CD4-positive, alpha-beta T cell treated with Interferon alpha-2 for 1 hour (primary cell): Measurements from ENCODE around the gene SCLT1.
A peak's percentile ranks its signal among the peaks of the same experiment; 100 is the strongest.

Experiments used
- DNase-seq, 2 donors: peaks; one replicate each; pipeline ENCODE4 v3.0.0-alpha.2; 2020 to 2022

The SCLT1 gene

DNA sequence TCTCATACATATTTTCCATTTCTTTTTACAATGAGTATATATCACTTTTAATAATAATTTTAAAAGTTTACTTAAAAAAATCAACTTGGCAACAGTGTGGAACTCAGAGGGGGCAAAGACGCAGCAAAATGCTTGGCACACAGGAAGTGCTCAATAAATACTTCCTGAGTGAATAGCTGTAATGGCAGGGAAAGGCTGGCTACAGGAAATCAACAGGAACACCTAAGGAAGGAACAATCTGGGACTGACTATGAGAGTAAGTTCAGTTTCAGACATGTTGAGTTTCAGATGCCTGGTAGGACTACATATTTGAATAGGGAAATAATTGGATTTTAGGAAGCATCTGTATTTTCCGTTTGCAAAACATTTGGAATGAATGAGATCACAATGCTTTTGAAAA is 137.6 kb downstream of the SCLT1 start:
- no peak for DNase-seq

DNA sequence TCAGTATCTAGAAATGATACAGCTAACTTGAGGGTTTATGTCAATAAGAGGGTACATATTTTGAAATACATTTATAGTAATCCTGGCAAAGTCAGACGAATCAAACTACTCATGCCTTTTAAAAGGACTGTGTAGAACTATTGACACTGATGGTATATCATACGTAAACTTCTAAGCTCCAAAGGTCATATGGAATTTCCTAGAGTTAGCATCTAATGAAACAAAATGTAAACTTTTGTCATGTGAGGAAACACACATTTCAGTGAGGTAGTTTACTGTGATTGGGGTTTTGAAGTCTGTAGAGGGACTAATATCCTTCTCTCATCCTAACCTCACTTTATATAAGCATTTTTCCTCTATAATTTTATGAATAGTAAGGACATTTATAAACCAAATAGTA is 138.4 kb downstream of the SCLT1 start:
- no peak for DNase-seq

DNA sequence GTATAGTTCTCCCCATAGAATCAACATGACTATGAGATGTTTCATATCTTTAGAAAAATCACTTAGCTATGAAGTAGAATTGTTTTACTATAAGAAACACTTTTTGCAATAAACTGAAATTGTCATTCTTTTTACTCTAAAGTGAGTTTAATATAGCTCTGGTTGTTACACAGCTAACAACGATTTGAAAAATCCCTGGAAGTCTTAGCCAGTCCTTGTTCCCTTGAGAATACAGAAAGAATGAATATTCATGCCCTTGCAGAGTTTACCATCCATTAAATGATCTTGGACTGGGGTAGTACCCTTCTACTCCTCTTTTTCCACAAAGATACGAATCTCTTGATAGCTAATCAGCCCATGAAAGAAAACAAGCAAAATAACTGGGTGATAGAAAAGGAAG is 142.0 kb downstream of the SCLT1 start:
- DNase-seq = no peak

DNA sequence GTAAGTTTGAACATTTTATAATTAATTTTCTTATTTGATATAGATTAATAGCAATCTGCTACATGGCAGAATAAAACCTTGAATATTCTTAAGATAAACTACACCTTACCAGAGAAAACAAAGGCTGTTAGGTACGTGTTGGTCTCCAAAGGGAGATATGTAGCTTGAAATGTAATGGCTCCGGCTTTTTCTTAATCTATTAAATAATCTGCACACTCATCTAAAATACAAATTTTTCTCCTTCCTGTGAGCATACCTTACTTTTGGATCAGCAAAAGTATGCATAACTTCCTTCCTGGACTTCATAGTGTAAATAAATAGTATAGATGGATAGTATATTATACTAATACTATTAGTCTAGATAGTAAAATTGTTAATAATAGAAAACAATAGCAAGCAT is 142.5 kb downstream of the SCLT1 start:
- DNase-seq = no peak

DNA sequence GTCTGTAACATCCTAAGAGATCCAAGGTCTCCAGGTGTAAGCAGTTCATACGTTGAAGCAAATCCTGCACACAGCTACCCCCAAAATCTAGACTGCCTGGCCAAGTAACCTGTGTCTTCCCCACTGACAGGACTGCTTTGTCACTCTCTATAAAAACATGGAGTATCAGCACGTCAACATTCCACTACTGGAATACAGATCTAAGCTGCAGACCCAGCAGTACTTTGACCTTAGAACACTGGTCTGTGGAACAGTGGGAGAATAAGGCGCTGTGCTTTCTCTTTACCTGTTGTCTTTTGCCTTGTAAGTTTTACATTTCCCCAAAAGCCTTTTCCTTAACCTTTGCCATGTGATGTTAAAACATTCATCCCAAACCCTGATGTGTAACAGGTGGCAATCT is 146.4 kb downstream of the SCLT1 start:
- no peak for DNase-seq

DNA sequence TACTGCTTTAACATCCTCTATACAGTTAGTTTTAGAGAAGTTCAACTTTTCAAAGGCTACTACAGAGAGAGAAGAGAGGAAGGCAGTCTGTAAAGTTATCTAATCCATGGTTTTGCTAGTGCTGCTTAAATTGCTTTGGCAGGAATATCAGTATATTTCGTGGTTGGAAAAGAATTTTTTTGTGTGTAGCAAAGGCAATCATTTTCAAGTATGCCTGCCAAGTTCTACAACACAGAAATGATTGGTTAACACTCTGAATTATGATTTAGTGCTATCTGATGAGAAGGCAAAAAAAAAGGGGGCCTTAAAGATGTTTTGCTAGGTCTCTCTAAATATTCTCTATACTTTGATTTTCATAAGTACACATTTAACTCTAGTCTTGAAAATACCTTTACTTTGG is 150.7 kb downstream of the SCLT1 start:
- no peak for DNase-seq

DNA sequence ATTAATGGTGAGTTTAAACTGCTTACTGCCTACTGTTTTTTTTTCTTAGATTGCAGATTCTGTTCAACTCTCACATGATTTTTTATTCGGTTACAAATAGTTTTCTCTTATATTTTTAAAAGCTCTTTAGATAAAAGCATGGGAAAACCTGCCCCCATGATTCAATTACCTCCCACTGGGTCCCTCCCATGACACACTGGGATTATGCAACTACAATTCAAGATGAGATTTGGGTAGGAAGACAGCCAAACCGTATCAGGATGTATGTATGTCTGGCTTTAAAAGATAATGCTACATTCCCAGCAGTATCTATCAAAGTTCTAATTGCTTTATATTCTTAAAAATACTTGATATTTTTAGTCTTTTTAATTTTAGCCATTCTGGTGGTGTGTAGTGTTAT is 152.4 kb downstream of the SCLT1 start:
- no peak for DNase-seq

DNA sequence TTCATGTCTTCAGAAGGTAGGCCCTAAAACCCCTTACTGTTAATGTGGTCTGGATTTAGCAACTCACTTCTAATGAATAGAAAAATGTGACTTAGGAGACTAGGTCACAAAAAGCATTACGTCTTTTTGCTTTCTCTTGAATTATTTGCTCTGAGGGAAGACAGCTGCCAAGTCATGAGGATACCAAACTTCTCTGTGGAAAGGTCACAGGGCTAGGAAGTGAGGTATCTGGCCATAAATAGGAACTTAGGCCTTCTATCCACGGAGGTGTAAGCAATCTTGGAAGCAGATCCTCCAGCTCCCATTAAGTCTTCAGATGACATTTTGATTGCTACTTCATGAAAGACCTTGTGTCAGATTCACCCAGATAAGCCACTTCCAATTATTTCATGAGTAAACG is 163.3 kb downstream of the SCLT1 start:
- no peak for DNase-seq

DNA sequence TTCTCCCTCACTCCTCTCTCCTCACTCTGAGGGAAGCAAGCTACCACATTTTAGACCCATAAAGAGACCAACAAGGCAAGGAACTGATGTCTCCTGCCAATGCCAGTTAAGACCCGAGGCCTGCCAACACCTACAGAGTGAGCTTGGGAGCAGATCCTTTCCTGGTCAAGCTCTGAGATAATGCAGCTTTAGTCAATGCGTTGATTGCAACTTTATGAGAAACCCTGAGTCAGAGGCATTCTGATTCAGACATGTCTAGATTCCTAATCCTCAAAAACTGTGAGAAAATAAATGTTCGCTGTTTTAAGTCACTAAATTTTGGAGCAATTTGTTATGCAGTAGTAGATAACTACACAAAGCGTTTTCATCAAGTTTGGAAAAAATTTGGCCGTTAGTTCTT is 168.4 kb downstream of the SCLT1 start:
- no peak for DNase-seq

DNA sequence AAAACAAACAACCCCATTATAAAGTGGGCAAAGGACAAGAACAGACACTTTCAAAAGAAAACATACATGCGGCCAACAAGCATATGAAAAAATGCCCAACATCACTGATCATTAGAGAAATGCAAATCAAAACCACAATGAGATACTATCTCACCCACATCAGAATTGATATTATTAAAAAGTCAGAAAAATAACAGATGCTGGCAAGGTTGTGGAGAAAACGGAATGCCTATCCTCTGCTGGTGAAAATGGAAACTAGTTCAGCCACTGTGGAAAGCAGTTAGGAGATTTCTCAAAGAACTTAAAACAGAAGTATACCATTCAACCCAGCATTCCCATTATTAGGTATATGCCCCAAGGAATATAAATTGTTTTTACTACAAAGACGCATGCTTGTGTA is 171.4 kb downstream of the SCLT1 start:
- no peak for DNase-seq

DNA sequence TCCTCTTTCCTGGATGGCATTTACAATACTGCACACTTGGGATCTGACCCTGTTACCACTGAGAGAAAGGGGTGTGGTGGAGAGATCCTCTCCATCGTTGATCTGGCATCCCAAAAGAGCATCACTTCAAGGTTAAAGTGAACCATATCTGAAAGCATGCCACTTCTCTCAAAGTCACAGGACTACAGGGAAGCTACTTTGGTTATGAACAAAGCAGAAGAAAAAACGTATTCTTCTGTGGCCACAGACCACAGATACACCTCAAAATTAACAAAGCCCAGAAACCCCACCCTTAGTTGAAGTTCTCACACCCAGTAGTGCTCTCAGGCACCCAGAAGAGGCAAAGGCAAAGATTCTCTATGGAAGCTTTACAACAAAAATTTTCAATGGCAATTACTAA is 175.6 kb downstream of the SCLT1 start:
- DNase-seq = peak in 1 of 2 donors; percentile 28

DNA sequence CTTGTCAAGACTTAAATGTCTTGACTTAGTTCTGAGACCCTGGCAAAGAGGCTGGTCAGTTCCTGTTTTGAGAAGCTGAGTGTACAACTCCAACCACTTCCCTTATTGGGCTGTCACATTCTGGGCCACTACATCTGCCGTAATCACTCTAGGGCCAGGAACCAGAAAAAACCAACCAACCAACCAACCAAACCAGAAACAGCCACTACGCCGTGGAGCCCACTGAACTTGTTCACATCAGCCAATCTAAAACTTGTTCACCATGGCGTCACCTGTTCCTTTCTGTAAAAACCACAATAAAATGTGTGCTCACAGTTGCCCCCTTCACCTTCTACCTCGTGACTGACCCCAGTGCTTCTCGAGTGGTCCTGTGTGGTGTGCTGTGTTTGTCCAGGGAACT is 176.5 kb downstream of the SCLT1 start:
- DNase-seq = peak; percentile 33 to 65

DNA sequence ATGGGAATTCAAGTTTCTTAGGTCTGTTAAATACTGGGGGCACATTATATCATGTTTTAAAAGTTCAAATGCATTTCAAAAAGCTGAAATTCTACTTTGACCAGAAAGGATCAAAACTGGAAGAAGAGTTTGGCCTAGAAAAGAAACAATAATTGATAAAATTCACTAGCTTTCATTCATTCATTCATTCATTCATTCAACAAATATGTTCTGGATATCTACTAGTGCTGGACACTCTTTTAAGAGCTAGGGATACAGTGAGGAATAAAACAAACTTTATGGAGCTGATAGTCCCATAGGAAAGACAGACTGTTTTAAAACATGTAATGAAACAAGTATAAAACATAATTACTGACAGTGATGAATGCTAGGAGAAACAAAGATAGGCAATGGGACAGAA is 177.8 kb downstream of the SCLT1 start:
- DNase-seq = no peak

DNA sequence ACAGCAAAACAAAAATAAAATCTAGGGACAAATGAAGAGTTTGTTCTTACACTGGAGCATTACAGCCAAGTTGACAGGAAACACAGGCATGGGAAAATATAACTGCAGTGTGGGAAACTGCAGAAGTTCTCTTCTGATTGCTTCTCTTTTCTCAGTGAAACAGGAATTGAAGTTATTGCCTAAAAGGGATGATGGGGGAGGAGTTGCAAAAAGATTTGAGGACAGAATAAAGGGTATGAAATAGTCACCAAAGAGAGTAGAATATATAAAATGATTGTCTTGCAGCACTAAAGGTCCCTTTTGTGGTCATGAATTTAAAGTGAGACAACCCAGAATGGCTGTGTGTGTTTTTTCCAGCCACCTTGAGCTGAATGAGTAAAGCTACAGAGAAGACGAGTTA is 180.1 kb downstream of the SCLT1 start:
- no peak for DNase-seq

DNA sequence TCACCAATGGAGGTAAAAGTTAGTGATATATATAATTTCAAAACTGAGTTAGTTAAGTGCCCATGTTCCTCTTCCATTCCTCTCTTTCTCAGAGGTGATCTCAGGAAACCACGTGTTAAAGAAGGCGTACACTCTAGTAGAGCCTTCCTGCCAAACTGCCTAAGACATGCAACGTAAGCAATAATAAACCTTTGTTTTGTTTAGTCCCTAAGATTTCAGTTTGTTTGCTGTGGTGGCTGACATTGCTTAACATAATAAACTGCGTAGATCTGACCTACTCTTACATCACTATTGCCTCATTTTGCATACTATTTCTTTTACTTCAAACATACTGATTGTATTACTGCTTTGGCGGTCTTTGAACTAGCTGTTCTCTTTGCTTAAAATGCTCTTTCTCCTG is 184.6 kb downstream of the SCLT1 start:
- DNase-seq = no peak

DNA sequence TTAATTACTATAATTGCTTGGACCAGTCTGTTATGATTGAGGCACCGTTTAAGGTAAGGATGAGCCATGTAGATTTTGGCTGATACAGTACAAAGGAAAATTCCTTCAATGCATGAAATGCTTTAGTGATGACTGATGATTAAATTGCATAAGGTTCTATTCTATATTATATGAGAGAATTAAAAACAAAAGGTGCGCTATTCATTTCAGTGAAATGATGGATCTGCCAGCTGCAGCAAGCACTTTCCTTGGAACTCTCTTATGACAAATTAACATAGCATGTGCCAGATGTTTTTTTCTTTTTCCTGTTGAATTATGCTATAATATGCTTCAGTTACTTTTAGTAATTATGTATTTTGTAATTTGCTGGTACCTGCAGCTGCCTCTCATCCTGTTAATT is 185.4 kb downstream of the SCLT1 start:
- DNase-seq = no peak

DNA sequence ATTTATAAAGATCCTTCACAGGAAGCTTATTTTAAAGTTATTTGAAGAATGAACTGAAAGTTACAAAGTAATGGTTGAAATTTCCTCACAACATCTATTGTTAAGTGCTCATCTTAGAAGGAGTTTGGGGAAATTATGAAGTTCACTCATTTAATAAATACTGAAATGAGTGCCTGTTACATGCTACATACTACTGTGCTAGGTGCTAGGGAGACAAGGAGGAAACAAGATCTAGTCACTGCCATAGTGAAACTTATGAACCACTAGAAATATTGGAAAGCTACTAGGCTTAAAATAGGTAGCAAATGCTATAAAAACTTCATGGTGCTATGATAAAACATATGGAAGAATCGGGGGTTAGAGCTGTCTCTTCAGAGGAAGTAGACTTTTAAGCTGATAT is 186.8 kb downstream of the SCLT1 start:
- DNase-seq = no peak

DNA sequence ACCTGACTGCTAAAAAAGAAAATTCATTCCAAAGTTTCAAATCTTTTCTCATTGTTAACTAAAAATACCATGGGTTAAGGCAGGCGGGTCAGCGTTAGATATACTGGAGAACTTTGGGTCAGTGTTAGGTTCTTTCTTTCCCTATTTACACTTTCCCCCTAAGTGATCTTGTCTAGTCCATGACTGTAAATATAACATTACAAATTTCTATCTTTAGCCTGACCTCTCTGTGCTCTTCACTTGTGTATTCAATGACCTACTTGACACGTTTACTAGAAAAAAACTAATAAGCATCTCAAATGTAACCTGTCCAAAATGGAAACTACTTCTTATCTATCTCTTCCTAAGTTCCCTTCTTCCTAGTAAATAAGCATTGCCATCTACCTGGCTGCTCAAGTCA is 188.5 kb downstream of the SCLT1 start:
- no peak for DNase-seq

DNA sequence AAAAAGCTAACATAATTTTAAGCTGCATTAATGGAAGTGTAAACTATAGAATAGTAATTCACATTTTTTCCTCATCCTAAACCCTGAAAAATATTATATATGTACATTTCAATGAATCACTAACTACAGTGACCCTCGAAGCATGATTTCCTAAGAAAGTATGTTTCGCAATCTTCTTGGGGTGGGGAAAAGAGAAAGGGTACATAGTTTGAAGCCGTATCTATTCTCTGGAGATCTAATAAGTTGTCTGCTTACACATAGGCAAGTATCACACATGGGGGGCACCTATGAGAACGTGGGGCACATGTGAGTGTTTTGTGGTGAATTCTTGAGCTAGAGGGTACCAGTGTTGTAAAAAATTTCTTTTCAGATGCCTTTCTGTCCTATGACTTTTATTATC is 212.7 kb downstream of the SCLT1 start:
- DNase-seq = no peak

DNA sequence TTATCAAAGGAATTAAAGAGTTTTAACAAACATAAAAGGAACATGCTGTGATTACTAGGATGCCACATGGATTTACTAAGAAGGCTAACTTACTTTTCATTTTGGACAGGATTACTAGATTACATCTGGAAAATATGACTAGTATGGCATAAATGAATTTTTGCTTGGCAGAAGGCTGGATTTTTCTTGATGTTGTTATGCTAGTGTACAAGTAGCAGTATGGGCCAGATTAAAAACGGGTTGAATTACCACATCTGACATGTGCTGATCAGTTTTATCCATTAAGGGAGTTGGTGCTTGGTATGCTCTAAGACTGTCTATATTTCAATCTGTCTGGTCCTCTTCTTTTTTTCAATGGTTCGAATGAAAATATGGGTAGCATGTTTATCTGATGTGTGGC is 213.4 kb downstream of the SCLT1 start:
- DNase-seq = no peak

DNA sequence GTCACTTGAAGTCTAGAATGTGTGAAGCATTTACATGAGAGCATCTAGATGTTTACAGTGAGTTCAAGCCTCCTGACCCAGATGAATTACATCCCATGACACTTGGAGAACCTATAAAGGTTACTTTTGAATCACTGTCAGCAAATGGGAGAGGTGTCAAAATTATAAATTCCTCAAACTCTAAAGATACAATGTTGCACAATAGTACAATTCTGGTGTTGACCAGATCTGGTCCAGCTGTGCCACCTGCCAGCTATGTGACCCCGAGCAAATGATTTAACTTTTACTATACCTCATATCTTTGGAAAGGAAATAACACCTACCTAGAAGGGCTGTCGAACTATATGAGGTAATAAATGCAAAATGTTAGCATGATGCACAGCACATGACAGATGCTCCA is 214.1 kb downstream of the SCLT1 start:
- DNase-seq = no peak

DNA sequence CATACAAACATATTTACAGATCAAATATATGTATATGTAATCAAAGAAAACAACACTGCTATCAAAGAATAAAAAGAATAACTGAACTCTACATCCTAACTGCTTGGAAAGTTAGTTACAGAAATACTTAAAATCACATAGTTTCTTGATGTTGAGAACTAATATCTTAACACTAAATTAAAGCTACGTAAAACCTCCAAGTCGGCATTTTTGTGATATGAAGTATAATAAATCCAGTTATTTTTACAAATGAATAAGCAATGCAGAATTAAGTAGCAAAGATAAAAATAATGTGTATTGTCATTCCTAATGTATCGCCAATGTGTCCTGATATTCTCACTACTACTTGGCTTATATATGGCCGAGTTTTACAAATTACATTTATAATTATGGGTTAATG is 215.4 kb downstream of the SCLT1 start:
- no peak for DNase-seq

DNA sequence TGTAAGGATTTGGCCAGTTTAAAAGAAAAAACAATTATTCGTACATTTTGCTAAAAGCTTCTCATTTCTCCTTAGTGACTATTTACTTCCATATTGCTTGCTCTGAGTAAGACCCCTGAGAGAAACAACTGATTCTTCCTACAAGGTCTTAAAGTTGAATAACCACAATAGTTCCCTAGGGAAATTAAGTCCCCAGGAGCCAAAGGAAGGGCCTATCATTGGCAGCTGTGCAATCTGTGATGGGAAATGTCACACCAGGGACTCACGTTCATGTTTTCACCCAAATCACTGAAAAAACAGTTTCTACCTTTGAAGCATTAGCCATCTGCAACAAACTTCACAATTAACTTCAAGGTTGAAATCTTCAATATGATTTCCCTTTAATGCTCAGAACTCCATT is 217.1 kb downstream of the SCLT1 start:
- DNase-seq = no peak

DNA sequence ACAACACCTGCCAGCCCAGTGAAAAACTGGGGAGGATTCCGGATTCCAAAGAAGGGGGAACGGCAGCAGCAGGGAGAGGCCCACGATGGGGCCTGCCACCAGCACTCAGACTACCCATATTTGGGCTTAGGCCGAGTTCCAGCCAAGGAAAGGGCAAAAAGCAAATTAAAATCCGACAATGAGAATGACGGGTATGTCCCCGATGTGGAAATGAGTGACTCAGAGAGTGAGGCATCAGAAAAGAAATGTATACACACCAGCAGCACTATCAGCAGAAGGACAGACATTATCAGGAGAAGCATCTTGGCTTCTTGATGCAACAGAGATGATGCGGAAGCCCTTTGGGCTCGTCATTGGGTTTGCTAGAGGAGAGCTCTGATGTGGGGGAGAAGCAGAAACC is 221.4 kb downstream of the SCLT1 start:
- no peak for DNase-seq

DNA sequence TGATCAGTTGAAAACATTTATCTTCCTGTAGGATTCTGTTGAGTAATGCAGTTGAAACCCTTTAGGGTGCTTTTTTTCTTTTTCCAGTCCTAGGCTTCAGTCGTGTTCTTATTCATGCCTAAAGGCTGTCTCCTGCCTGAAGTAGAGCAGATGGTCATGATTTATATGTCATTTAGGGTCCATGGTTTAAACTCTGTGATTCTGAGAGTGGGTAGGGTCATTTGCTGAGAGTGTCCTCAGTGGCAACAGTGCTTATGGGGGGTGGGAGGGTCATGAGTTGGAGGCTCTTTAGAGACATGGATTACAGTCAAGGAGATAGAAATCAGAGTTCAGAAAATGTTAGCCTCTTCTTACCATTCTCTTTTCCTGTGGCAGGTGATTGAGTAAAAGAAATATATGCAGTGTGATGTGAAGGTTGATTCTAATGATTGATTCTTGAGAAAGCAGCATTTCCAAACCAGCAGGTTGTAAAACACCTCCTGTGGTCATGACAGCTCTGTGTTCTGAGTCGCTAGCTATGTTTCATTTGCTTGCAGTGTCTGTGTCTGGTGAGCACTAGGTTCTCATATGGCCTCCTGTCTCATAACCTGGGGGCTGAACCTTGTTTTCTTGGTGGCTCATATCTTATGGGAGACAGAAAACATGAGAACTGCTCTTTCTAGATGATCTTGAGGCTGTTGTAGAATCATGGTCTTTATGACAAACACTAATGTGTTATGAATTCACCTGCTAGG is 223.4 kb downstream of the SCLT1 start:
- no peak for DNase-seq

DNA sequence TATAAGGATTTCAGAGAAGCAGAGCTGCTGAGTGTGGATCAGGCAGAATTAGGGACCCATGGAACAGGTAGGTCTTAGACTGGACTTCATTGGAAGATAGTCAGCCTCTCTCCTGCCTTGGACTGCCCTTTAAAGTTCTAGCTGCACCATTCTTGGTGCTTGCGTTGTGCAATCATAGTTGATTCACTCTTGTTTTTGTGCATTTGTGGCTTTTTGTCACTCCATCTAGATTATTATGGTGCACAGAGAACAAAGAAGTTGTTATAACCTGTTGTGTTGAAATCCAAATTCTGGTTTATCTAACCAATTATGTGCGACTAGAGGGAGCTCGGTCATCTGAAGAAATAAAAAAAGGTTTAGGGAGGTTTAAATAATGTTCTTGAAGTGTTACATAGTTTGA is 224.6 kb downstream of the SCLT1 start:
- no peak for DNase-seq
